HG03565 (cell line): ENCODE data around the gene KDM3B.
A peak's percentile ranks its signal among the peaks of the same experiment; 100 is the strongest.
"Not testable (repeated sequence)": the region's sequence is repeated elsewhere in the genome, so short reads cannot be mapped to it uniquely, and the experiment has no call there.

Experiments
- ATAC-seq: cut with Tn5 transposase; IDR thresholded peaks from one replicate; pipeline ENCODE4 v1.9.1; 2021; ENCODE audit warnings: mild to moderate bottlenecking, moderate library complexity; ENCODE audit not compliant: unreplicated experiment

The KDM3B gene

GRCh38 chr5:138389332-138389731, 36.8 kb downstream of the KDM3B start:
- ATAC-seq, result no peak

- ATAC-seq, result not testable (repeated sequence)
Measured at GRCh38 chr5:138389911-138390310, 37.4 kb downstream of the KDM3B start.

- ATAC-seq, result no peak
Measured at GRCh38 chr5:138391859-138392386, 39.4 kb downstream of the KDM3B start.

- no peak for ATAC-seq
Measured at GRCh38 chr5:138402640-138403039, 50.2 kb downstream of the KDM3B start.

GRCh38 chr5:138408023-138408422, 55.5 kb downstream of the KDM3B start:
- ATAC-seq, result peak; percentile 74

GRCh38 chr5:138410996-138411640, 58.6 kb downstream of the KDM3B start:
- not testable (repeated sequence) for ATAC-seq

GRCh38 chr5:138418444-138418843, 66.0 kb downstream of the KDM3B start:
- ATAC-seq, result no peak

- ATAC-seq, result no peak
Measured at GRCh38 chr5:138425079-138425478, 72.6 kb downstream of the KDM3B start.

- ATAC-seq, result no peak
Measured at GRCh38 chr5:138435943-138436342, 83.5 kb downstream of the KDM3B start.

GRCh38 chr5:138438003-138438723, 85.7 kb downstream of the KDM3B start:
- no peak for ATAC-seq

- ATAC-seq, result peak; percentile 47
Measured at GRCh38 chr5:138438724-138439476, 86.4 kb downstream of the KDM3B start, which contains the start of gene REEP2. Gene REEP2 (plus strand): TSS chr5:138439057. CDS start chr5:138439209, 152 bp downstream.

GRCh38 chr5:138439477-138440158, 87.1 kb downstream of the KDM3B start:
- no peak for ATAC-seq

GRCh38 chr5:138440159-138441073, 87.9 kb downstream of the KDM3B start:
- ATAC-seq, result no peak

- ATAC-seq, result no peak
Measured at GRCh38 chr5:138441221-138441620, 88.7 kb downstream of the KDM3B start.

GRCh38 chr5:138444078-138444773, 91.7 kb downstream of the KDM3B start:
- ATAC-seq, result no peak

- no peak for ATAC-seq
Measured at GRCh38 chr5:138444774-138445546, 92.5 kb downstream of the KDM3B start.

GRCh38 chr5:138445547-138446271, 93.2 kb downstream of the KDM3B start:
- ATAC-seq, result no peak

GRCh38 chr5:138448070-138448469, 95.6 kb downstream of the KDM3B start:
- ATAC-seq, result no peak
